GM19351 (cell line): ENCODE data around the gene VPS4B.
"Not testable (repeated sequence)": the region's sequence is repeated elsewhere in the genome, so short reads cannot be mapped to it uniquely, and the experiment has no call there.

ENCODE experiments used
- ATAC-seq: cut with Tn5 transposase; IDR thresholded peaks from one replicate; pipeline ENCODE4 v1.9.1; 2021; ENCODE audit warnings: mild to moderate bottlenecking, moderate library complexity; ENCODE audit not compliant: unreplicated experiment

Gene VPS4B

DNA sequence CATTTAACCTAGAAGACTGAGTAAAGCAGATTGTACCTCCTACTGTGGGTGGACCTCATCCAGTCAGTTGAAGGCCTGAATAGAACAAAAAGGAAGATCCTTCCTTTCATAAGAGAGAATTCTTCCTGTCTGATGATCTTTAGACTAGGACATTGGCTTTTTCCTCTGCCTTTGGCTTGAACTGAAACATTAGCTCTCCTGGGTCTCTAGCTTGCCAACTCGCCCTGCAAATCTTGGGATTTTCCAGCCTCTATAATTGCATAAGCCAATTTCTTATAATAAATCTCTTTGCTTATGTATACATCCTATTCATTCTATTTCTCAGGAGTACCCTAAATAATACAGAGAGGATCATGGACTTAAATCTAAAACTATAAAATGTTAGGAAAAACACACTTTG lies 49.1 kb downstream of the VPS4B start:
- ATAC-seq, result no peak

DNA sequence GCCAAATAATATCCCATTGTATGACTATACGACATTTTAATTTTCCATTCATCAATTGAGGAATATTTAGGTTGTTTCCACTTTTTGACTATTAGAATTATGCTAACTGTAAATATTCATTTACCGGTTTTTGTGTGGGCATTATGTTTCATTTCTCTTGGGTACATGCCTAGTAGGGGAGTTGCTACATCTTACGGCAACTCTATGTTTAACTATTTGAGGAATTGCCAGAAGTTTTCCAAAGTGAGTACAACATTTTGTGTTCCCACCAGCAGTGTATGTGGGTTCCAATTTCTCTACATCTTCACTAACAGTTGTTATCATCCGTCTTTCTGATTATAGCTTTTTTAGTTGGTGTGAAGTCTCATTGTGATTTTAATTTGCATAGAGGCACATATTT lies 53.7 kb downstream of the VPS4B start:
- ATAC-seq, result no peak

DNA sequence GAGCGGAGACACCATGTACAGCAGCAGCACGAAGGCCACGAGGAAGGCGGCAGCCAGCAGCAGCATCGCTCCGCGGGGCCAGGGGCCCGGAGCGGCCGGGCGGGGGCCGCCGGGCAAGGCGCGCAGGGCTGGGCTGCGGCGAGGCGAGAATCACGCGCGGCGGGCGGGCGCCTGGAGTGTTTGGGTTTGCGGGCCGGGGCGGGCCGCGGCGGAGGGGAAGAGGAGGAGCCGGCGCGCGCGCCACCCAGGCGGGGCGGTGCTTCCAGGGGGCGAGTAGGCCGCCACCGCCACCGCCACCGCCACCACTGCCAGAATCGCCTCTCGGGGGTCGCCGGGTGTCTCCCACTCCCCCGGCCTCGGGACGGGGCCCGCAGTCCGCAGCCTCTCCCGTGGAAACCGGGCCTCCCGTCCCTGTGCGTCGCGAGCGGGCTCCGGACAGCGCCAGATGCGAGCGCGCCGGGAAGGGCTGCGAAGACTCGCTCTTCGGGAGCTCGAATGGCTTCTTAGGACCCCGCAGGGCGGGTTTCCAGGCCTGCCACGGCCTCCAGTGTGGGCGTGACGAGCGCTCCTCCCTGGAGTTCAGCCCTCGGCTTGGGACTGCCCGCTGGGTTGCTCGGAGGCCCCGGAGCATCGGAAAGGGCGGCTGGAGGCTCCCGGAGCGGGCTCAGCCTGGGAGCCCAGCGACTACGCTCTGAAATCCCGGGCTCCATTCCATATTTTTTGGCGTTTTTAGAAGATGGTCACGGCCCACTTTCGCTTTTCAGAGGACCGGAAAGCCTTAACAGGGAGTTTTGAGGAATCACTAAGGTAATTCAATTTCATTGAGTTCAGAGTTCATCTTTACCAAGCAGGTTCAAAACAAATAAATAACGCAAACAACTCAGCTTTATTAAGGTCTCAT lies 55.0 kb downstream of the VPS4B start, which contains the start of gene KDSR:
KDSR (minus strand) TSS at position 154 of the 901 bp plus-strand sequence; CDS start at position 66, 88 bp downstream.
- ATAC-seq, result peak; percentile 83

DNA sequence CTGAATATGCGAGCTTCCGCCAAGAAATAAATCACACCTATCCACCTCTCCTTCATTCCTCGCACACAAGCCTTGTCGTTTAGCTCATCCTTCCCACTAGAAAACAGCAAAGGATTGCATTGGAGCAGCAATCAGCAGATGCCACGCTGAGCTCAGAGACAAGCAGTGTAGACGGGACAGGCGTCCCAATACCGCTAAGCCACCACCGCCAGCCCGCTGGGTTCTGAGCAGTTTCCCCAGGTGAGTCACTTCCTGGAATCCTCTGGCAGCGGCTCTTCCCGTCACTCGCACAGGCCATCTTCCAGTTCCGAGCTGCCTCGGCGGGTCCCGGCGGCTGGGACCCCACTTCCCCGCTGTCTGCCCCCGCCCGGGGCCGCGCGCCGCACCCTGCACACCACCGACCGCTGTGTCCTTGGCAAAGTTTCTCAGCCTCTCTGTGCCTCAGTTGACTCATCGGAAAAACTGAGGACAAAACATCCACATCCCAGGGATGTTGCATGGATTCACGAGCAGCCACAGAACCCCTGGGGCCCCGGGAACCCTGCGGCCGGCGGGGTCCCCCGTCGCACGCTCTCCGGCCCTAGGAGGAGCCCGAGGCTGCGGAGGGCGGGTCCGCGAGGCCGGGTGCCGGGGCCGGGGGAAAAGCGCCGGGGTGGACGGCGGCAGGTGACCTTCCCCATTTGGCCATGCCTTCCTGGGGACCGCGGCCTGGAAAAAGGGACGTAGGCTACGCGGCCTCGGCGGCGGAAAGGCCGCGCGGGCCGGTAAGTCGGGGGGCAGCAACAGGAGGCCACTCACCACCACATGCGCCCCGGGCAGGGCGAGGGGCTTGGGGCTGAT lies 55.8 kb downstream of the VPS4B start:
- peak; percentile 35 for ATAC-seq

DNA sequence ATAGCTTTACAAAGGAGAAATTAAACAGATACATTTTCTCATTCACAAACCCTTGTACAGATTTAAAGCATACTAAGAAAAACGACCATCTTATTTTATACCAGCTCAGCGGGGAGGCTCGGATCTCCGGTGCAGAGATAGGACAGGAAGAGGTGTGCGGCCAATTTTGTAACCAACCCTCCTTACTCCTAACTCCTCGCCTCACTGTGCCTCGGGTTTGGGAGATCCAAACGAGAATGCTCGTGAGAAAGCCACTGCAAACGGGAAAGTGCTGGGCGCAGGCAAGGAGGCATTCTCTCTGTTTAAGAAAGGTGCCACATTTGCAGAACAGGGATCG lies 56.4 kb downstream of the VPS4B start:
- no peak for ATAC-seq

GRCh38 chr18:63363951-63364350 lies 58.3 kb downstream of the VPS4B start:
- no peak for ATAC-seq

DNA sequence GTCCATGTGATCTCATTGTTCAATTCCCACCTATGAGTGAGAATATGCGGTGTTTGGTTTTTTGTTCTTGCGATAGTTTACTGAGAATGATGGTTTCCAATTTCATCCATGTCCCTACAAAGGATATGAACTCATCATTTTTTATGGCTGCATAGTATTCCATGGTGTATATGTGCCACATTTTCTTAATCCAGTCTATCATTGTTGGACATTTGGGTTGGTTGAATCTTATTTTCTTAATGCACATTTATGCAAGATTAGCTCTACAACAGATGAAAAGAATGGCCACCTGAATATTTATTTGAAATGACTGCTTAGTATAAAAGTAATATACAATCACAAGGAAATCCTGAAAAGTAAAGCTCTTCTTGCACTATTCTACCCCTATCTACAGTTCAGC lies 58.9 kb downstream of the VPS4B start:
- ATAC-seq, result not testable (repeated sequence)

GRCh38 chr18:63356272-63356896 lies 65.9 kb downstream of the VPS4B start:
- ATAC-seq, result no peak

- ATAC-seq, result no peak
These were observed 72.0 kb downstream of the VPS4B start for GRCh38 chr18:63350230-63350629.

- ATAC-seq, result no peak
These were observed 73.7 kb downstream of the VPS4B start for GRCh38 chr18:63348508-63349136.

GRCh38 chr18:63346480-63347183 lies 75.6 kb downstream of the VPS4B start:
- no peak for ATAC-seq

DNA sequence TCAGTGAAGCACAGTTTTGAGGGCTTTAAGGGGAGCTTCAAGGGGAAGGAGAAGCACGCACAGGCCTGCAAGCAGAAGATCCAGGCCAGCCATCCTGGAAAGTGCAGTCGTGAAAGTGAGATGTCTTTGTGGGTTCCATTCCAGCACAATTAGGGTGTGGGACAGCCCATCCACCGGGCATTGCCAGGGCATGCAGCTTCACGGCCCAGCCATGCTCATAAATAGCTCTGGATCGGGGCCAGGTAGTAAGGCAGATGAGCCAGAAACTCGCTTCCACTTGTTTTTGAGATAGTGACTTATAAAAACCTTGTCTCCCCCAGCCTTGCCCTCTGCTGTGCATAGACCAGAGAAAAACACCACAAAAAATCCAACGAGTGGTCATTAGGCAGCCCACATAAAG lies 76.2 kb downstream of the VPS4B start:
- no peak for ATAC-seq

- ATAC-seq, result no peak
These were observed 77.4 kb downstream of the VPS4B start for GRCh38 chr18:63344918-63345317.

DNA sequence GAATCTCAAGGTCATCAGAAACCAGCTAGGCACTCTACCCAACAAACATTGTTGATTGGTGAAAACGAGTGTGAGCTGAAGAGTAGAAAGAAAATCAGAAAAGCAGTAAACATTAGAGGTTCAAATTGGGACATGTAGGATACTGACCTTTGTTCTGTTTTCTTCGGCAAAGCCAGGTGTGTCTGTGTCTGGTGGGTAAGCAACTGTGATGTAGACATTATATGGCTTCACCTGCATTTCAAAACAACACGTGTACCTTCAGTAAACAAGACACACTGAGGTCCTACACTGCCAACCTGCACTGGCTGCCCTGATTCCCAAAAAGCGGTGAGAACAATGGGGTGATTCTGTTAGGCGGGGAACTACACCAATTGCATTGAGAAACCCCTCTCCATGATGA lies 78.0 kb downstream of the VPS4B start:
- no peak for ATAC-seq

GRCh38 chr18:63342206-63342605 lies 80.1 kb downstream of the VPS4B start:
- ATAC-seq, result no peak

DNA sequence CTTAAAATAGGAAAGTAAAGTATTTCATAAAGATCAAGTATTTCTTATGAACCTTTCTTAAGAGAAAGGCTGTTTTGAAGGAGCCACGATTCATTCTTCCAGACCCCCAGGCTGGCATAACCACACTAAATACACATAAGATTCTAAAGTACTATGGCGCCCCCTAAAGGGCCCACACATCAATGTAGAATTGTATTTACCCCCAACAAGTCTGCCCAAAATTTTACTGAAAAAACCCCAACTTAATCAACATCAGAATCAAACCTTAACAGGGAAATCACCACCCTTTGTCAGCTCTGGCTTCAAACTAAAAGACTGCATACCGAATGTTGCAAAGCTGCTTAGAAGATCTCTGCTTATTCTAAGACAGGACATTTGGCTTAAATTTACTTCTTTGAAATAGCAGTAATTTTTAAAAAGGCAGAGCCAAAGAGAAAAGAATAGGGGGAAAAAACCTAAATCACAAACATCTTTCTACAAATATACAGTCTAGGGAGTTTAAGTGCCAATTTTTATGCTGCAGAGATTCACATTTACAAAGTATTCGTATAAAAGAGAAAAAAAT lies 82.3 kb downstream of the VPS4B start:
- ATAC-seq, result no peak
